Nephron (organoid): ENCODE data around the gene PTHLH.

Experiments
- H3K27ac Mint-ChIP-seq, 3 experiments: 2 replicates each; pipeline ENCODE4 v1.8.0; 2020; ENCODE audit warnings: mixed read lengths in 3 of 3, mild to moderate bottlenecking in 2 of 3, moderate library complexity in 1 of 3
- H3K27me3 Mint-ChIP-seq: 2 replicates; pipeline ENCODE4 v1.8.0; 2021; ENCODE audit warnings: low read depth, mild to moderate bottlenecking, moderate library complexity, mixed read lengths
- H3K36me3 Mint-ChIP-seq: 2 replicates; pipeline ENCODE4 v1.8.0; 2020; ENCODE audit warnings: low read depth, mixed read lengths
- H3K4me1 Mint-ChIP-seq: 2 replicates; pipeline ENCODE4 v1.8.0; 2020; ENCODE audit warnings: mixed read lengths
- H3K4me3 Mint-ChIP-seq, 3 experiments: 2 replicates each; pipeline ENCODE4 v1.8.0; 2020; ENCODE audit warnings: mild to moderate bottlenecking in 3 of 3, mixed read lengths in 3 of 3, moderate library complexity in 2 of 3
- H3K9me3 Mint-ChIP-seq: 2 replicates; pipeline ENCODE4 v1.8.0; 2020; ENCODE audit warnings: mixed read lengths
- CTCF ChIP-seq, 3 experiments: fragments of 200-600 bp; sonication (generic); IDR thresholded peaks; one replicate each; pipeline ENCODE4 v1.5.0; 2021; ENCODE audit warnings: antibody characterized with exemption in 3 of 3; ENCODE audit not compliant: unreplicated experiment in 3 of 3

PTHLH gene

GRCh38 chr12:27952510-27952909, 20.0 kb downstream of the PTHLH start:
- no peaks in the 10 kb centered on the region for H3K9me3 Mint-ChIP-seq
- no peak for TF ChIP-seq CTCF (IDR thresholded peaks at IDR 0.05; ENCODE audit: unreplicated experiment in 3 of 3)

GRCh38 chr12:27951898-27952297, 20.6 kb downstream of the PTHLH start:
- peaks cover 5% of the 10 kb centered on the region for H3K27me3 Mint-ChIP-seq
- no peak overlapping the region for H3K4me3 Mint-ChIP-seq
- H3K9me3 Mint-ChIP-seq: no peaks in the 10 kb centered on the region
- H3K27ac Mint-ChIP-seq: peak overlapping the region in 2 of 3 experiments; percentile 16 to 58
- no peak for TF ChIP-seq CTCF (IDR thresholded peaks at IDR 0.05; ENCODE audit: unreplicated experiment in 3 of 3)
- H3K4me1 Mint-ChIP-seq: peaks cover 10% of the 10 kb centered on the region
- no peaks in the 10 kb centered on the region for H3K36me3 Mint-ChIP-seq

More at GRCh38 chr12:27952510-27952909, 20.0 kb downstream of the PTHLH start:
- H3K4me3 Mint-ChIP-seq: no peak overlapping the region
- H3K27me3 Mint-ChIP-seq: peaks cover 7% of the 10 kb centered on the region
- H3K4me1 Mint-ChIP-seq: peaks cover 10% of the 10 kb centered on the region
- no peaks in the 10 kb centered on the region for H3K36me3 Mint-ChIP-seq
- H3K27ac Mint-ChIP-seq: peak overlapping the region in 1 of 3 experiments; percentile 16

GRCh38 chr12:27946421-27946820, 26.1 kb downstream of the PTHLH start:
- no peak overlapping the region for H3K4me3 Mint-ChIP-seq
- no peak for TF ChIP-seq CTCF (IDR thresholded peaks at IDR 0.05; ENCODE audit: unreplicated experiment in 3 of 3)
- H3K9me3 Mint-ChIP-seq: no peaks in the 10 kb centered on the region
- no peaks in the 10 kb centered on the region for H3K36me3 Mint-ChIP-seq
- H3K4me1 Mint-ChIP-seq: peaks cover under 1% of the 10 kb centered on the region
- H3K27ac Mint-ChIP-seq: no peak overlapping the region
- H3K27me3 Mint-ChIP-seq: peaks cover 4% of the 10 kb centered on the region

- Mint-ChIP-seq H3K4me1 (no peaks in the 10 kb centered on the region), H3K27me3 (peaks cover 4% of the 10 kb centered on the region), H3K4me3 (no peak overlapping the region), H3K27ac (no peak overlapping the region), H3K36me3 (no peaks in the 10 kb centered on the region), H3K9me3 (no peaks in the 10 kb centered on the region)
- TF ChIP-seq CTCF (IDR thresholded peaks at IDR 0.05; ENCODE audit: unreplicated experiment in 3 of 3): peak; percentile 70 to 85 (median 78)
Observed at GRCh38 chr12:27940756-27941402, 31.7 kb downstream of the PTHLH start.

DNA sequence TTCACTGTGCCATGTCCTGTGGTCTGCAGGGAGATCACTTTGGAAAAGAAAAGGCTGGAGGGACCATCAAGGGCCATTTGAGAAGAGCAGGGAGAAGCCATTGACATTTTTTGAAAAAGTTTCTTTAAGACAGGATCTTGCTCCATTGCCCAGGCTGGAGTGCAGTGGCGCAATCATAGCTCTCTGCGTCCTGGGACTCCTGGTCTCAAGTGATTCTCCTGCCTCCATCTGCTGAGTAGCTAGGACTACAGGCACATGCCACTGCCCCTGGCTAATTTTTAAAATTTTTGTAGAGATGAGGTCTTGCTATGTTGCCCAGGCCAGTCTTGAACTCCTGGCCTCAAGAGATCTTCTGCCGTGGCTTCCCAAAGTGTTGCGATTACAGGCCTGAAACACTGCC, 32.3 kb downstream of the PTHLH start:
- no peaks in the 10 kb centered on the region for H3K36me3 Mint-ChIP-seq
- no peak overlapping the region for H3K27ac Mint-ChIP-seq
- TF ChIP-seq CTCF (IDR thresholded peaks at IDR 0.05; ENCODE audit: unreplicated experiment in 3 of 3): no peak
- no peaks in the 10 kb centered on the region for H3K9me3 Mint-ChIP-seq
- no peak overlapping the region for H3K4me3 Mint-ChIP-seq
- H3K4me1 Mint-ChIP-seq: no peaks in the 10 kb centered on the region
- H3K27me3 Mint-ChIP-seq: peaks cover 4% of the 10 kb centered on the region

DNA sequence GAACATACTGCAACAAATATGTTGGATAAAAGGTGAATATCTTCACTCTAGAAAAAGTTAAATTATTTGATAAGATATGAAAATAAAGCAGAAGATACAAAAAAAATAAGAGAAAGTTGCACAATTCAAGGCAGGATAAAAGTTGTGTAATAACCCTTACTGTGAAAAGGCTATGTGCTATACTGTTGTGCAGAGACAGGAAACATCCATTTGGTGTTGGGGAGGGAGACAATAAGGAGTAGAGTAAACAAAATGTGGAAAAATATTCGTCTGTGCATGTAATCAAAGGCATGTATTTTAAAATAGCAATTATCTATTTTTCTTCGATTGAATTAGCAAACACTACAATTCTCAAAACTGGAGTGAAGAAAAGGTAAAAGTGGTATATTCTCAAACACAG, 34.8 kb downstream of the PTHLH start:
- peaks cover 4% of the 10 kb centered on the region for H3K27me3 Mint-ChIP-seq
- H3K36me3 Mint-ChIP-seq: no peaks in the 10 kb centered on the region
- TF ChIP-seq CTCF (IDR thresholded peaks at IDR 0.05; ENCODE audit: unreplicated experiment in 3 of 3): no peak
- no peak overlapping the region for H3K4me3 Mint-ChIP-seq
- H3K4me1 Mint-ChIP-seq: no peaks in the 10 kb centered on the region
- H3K27ac Mint-ChIP-seq: no peak overlapping the region
- no peaks in the 10 kb centered on the region for H3K9me3 Mint-ChIP-seq
